GM12892 (cell line): ENCODE measurements around the gene MYORG.
"Not testable (repeated sequence)": the region's sequence is repeated elsewhere in the genome, so short reads cannot be mapped to it uniquely, and the experiment has no call there.

Source experiments
- DNase-seq: peaks from one replicate; pipeline ENCODE4 v3.0.0; 2011; ENCODE audit not compliant: insufficient read length
- FAIRE-seq: peaks from 2 replicates; lab custom pipeline; 2011; peaks lifted over from hg19 to GRCh38; lab: Jason Lieb, UNC
- POLR2A ChIP-seq: IDR thresholded peaks from 2 replicates; pipeline ENCODE4 v1.6.1; 2011; ENCODE audit warnings: low read depth, low read length, control low read depth
- POLR2AphosphoS5 ChIP-seq: IDR thresholded peaks from 2 replicates; pipeline ENCODE4 v1.6.1; 2011; ENCODE audit warnings: low read depth, low read length, control low read depth
- TAF1 ChIP-seq: IDR thresholded peaks from 2 replicates; pipeline ENCODE4 v1.6.1; 2011; ENCODE audit warnings: low read depth, mild to moderate bottlenecking, control low read depth, low read length, borderline replicate concordance

The MYORG gene

DNA sequence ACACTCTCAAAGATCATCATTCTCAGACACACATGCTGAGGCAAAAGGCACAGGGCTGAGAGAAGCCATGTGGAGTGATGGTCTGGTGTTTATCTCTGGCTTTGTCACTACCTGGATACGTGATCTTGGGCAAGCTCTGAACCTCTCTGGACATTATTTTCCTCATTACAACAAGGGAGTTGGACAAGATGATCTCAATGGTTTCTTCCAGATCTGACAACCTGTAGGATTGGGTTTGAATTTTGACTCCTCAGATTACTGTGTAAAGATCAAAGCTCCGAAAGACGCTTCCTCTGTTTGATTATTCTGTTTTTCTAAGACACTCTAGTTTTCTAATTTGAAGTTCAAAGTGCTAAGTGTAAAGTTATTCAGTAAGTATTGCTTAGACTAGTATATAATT lies 27.4 kb downstream of the MYORG start:
- DNase-seq (no peak), FAIRE-seq (no peak)
- TF ChIP-seq TAF1: no peak
- no peak for TF ChIP-seq POLR2AphosphoS5
- TF ChIP-seq POLR2A: no peak

DNA sequence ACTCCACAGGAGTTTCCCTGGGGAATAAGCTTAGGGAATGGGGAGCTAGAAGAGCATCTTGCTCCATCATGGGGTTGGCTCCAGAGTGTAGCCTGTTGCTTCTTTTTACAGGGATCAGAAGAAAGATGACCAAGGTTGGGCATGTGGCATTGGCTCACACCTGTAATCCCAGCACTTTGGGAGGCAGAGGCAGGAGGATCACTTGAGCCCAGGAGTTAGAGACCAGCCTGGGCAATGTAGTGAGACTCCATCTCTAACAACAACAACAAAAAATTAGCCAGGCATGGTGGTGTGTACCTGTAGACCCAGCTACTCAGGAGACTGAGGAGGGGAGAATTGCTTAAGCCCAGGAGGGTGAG lies 28.9 kb downstream of the MYORG start:
- TF ChIP-seq TAF1 (no peak), POLR2A (no peak), POLR2AphosphoS5 (no peak)
- no peak for FAIRE-seq
- DNase-seq: no peak

DNA sequence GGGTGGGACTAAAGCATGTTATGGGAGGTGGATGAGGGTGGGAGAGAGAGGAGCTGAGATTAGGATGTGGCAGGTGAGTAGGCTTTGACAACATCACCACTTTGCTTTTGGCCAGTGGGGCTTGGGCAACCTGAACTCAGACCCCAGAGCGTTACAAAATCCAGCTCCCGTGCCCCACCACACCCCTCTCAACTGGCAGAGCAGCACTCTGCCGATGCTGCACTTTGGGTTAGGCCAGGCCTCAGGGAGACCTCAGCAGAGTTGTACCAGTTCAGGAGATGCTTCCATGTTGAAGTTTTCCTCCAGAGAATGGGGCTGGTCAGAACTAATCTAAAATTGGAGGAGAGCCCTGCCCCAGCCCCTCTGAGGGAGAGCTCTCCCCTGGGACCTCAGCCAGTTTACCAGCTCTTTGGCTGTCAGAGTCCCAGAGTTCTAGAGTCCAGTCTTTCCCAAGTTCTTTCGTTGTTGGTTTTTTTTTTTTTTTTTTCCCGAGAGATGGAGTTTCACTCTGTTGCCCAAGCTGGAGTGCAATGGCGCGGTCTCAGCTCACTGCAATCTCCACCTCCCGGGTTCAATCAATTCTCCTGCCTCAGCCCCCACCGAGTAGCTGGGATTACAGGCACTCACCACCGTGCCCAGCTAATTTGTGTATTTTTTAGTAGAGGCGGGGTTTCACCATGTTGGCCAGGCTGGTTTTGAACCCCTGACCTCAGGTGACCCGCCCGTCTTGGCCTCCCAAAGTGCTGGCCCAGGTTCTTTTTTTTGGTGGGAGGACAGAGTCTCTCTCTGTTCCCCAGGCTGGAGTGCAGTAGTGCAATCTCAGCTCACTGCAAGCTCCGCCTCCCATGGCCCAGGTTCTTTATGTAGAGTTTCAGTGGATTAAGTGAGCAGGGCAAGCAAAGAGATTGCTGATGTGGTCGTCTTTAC lies 29.6 kb downstream of the MYORG start:
- FAIRE-seq: no peak
- DNase-seq: no peak
- TF ChIP-seq TAF1 (no peak), POLR2A (no peak)

DNA sequence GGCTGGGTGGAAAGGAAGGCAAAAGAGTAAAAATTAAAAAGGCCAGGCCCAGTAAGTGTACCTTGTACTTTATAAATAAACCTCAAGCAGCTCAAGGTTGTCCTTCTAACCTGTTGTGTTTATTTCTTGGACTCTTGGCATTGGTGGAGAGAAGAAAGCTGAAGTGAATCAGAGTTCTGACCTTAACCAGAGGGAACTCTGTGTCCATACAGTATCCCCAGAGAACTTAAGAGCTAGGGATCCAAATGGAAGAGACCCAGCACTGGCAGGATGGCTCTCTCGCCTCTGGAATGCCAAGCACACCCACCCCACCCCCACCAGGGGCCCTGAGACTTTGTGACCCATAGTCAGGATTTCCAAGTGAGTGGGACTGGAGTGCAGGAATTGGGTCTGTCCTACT lies 33.1 kb downstream of the MYORG start:
- no peak for FAIRE-seq
- no peak for DNase-seq
- no peak for TF ChIP-seq POLR2A
- TF ChIP-seq TAF1: no peak
- TF ChIP-seq POLR2AphosphoS5: no peak

DNA sequence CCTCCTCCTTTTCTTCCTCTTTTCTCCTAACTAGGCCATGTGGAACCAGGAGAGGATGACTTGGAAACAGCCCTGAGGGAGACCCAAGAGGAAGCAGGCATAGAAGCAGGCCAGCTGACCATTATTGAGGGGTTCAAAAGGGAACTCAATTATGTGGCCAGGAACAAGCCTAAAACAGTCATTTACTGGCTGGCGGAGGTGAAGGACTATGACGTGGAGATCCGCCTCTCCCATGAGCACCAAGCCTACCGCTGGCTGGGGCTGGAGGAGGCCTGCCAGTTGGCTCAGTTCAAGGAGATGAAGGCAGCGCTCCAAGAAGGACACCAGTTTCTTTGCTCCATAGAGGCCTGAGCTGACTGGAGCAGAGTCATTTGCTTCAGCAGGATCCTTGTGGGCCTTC lies 33.6 kb downstream of the MYORG start:
- DNase-seq: no peak
- TF ChIP-seq POLR2A (no peak), TAF1 (no peak), POLR2AphosphoS5 (no peak)
- FAIRE-seq: no peak

DNA sequence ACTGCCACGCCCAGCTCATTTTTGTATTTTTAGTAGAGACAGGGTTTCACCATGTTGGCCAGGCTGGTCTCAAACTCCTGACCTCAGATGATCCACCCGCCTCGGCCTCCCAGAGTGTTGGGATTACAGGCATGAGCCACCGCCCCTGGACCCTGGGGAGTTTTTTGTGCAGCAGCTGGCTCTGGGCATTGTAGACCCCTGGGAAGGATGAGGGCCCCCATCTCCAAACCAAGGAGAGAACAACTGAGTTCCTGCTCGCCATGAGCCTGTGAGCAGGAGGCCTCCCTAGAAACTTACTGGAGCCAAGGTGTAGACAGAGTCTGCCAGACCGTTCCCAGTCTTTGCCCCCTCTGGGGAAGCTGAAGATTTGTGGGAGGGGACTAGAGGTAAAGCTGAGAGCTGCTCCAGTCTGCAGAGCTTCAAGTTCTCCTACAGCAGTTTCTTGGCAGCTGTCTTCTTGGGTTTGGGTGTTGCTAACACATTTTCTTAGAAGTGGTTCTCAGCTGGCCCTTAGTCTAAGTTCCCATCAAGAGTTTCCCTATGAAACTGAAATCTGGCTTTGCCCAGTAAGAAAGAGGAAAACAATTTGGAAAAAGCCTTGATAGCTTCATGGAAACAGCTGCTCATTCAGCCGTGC lies 34.9 kb downstream of the MYORG start:
- FAIRE-seq (no peak), DNase-seq (no peak)
- TF ChIP-seq POLR2AphosphoS5 (no peak), TAF1 (no peak), POLR2A (no peak)

DNA sequence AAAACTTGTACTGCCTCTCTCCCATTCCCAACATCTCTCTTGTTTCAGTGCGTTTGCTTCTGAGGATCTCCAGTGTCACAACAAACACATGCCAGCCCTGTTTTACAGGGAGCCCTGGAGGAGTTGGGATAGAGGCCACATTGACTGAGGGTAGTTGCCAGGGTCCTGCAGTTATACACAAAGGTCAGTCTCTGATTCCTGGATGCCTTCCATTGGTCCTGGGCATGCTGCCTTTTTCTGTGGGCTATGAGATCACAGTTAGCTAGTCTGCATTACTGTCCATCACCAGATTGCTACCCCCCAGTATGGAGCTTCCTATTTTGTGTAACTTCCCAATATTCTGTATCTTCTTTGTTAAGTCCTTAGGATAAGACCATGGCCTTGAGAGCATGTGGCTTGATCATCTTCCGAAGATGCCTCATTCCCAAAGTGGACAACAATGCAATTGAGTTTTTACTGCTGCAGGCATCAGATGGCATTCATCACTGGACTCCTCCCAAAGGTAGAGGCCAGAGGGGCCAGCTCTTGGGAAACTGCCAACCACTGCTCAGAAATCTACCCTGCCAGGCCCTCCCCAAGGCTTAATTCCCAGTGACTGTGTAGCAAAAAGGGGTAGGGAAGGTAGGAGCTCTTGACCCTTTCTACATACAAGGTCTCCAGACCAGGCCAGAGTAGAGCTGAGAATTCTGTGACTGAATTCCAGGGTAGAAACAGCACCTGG lies 37.9 kb downstream of the MYORG start:
- DNase-seq (no peak), FAIRE-seq (no peak)
- TF ChIP-seq TAF1: no peak
- no peak for TF ChIP-seq POLR2AphosphoS5
- TF ChIP-seq POLR2A: no peak

DNA sequence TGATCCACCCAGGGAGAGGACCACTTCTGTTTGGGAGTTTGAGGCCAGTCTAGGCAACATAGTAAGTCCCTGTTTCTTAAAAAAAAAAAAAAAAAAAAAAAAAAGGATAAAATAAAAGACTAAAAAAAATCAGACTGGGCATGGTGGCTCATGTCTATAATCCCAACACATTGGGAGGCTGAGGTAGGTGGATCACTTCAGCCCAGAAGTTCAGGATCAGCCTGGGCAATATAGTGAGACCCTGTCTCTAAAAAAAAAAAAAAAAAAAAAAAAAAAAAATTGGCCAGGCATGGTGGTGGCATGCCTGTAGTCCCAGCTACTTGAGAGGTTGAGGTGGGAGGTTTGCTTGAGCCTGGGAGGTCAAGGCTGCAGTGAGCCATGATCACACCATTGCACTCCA lies 38.6 kb downstream of the MYORG start:
- FAIRE-seq, DNase-seq: not testable (repeated sequence)

DNA sequence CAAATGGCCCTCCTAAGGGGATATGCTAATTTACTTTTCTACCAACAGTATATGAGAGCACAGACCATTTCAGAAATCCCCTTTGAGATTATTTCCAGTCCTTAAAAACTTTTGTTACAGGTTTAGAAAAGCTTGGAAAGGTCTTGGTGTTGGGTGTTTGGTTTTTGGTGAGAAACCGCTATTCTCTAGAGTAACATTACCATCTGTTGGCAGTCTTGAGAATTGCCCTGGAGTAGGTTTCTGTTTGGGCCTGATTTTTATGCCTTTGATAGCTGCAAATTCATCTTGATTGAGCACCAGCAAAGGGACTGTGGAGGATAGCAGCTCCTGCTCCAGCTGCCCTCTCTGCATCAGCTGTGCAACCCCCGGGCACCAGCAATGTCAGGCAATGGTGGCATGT lies 39.3 kb downstream of the MYORG start:
- no peak for DNase-seq
- TF ChIP-seq POLR2AphosphoS5: no peak
- TF ChIP-seq POLR2A: no peak
- TF ChIP-seq TAF1: no peak
- FAIRE-seq: no peak

DNA sequence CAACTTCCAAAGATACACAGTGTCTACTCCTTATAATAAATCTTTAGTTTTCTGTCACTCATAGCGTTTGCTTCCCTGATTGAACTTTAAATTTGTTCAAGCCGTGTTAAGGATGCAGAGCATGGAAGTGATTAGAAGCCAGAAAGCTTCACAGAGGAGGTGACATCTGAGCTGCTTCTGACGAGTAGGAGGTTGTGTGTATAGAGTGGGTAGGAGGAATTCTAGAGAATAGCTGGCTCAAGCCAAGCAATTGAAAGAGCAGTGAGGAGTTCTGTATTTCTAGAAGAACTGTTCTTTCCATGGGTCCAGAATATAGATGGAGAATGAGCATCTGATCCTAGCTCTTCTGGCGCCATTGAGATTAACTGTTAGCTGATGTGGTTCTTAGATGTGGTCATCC lies 41.3 kb downstream of the MYORG start:
- no peak for FAIRE-seq
- TF ChIP-seq POLR2A (no peak), TAF1 (no peak), POLR2AphosphoS5 (no peak)
- no peak for DNase-seq

DNA sequence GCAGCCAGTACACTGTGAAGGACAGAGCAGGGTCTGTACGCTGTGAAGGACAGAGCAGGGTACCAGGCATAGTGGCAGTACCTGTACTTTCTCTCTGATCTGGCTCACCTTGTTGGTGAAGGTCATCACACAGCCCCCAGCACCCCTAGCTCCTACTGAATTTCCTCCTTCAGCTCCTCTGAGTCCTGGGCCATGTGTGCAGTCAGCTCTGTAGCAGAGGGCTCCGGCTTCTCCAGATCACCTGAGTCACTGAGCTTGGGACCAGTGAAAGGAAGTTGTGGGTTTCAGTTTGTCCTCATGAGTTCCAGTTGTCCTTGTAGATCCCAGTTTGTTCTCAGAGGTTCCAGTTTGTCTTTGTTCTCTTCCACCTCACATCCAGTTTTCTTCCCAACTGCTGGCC lies 41.8 kb downstream of the MYORG start:
- no peak for DNase-seq
- TF ChIP-seq POLR2AphosphoS5 (no peak), TAF1 (no peak), POLR2A (no peak)
- FAIRE-seq: no peak
